ENCODE results near the gene DPY19L3.
"Not testable (repeated sequence)": the region's sequence is repeated elsewhere in the genome, so short reads cannot be mapped to it uniquely, and the experiment has no call there.

The DPY19L3 gene

DNA sequence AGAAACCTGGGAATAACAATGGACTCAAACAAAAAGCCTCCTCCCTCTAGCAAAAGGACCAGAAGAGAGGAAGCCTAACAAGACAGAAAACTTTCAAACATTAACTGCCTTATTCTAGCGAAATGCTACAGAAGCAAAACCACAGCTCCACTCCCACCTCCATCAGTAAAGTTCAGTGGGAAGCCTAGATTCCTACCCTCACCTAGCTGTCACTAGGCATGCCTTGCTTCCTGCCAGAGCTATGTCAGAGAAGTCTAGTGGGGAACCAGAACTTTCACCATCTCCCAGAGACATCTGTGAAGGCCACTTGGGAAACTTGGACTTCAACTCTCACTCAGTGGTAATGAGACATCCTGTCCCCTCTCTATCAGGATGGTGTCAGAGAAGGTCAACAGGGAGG, 37.1 kb downstream of the DPY19L3 start:
- DNase-seq (ENCODE audit: low read depth in 3 of 3, low spot score in 1 of 3): no peak

DNA sequence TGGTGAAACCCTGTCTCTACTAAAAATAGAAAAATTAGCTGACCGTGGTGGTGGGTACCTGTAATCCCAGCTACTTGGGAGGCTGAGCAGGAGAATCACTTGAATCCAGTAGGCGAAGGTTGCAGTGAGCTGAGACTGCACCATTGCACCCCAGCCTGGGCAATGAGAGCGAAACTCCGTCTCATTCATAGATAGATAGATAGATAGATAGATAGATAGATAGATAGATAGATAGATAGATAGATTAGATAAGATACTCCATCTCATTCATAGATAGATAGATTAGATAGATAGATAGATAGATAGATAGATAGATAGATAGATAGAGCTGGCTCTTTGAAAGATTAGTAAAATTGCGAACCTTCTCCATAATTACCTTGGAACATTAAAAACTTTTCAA, 42.0 kb downstream of the DPY19L3 start:
- not testable (repeated sequence) for DNase-seq (ENCODE audit: low read depth in 3 of 3, low spot score in 1 of 3)

DNA sequence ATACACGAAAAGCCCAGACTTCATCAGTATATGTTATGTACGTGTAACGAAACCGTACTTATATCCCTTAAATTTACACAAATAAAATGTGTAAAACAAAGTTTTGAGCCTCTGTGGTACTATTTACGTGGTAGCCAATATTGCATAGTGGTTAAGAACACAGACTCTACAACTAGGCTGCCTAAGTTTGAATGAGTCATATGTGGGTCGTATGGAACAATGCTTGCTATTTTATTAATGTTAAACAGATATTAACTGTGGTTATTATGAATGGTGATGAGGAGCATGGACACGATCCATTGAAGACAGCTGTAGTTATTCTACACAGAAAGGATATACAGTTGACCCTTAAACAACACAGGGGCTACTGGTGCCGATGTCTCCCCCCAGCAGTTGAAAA, 42.5 kb downstream of the DPY19L3 start:
- no peak for DNase-seq (ENCODE audit: low read depth in 3 of 3, low spot score in 1 of 3)

DNA sequence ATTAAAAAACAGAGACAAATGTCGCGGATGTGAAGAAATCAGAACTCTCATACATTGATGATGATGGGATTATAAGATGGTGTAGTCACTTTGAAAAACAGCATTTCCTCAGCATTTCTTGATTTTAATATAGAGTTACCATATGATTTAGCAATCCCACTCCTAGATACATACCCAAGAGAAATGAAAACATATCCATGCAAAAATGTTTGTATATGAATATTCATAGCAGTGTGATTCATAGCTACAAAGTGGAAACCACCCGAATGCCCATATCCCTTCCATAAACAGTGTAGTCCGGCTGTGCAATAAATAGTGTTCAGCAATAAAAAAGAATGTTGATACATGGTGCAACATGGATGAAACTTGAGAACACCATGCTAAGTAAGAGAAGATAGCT, 44.6 kb downstream of the DPY19L3 start:
- DNase-seq (ENCODE audit: low read depth in 3 of 3, low spot score in 1 of 3): no peak

DNA sequence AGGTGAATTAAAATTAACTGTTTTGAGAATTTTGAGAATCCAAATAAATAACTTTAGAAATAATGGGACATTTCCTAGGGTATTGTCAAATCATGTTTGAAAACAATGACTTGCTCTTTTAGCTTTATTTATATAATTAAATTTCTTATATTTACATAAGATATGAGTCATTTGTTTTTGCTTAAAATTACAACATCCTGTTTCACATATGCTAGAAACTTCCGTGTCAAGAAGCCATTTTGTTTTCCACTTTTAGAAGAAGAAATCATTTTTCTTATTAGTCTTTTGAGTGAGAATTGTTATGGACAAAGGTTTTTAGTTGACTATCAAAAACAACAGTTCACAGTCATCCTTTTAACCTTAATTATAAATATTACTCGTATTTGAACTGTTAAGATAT, 48.2 kb downstream of the DPY19L3 start:
- DNase-seq (ENCODE audit: low read depth in 3 of 3, low spot score in 1 of 3): no peak

DNA sequence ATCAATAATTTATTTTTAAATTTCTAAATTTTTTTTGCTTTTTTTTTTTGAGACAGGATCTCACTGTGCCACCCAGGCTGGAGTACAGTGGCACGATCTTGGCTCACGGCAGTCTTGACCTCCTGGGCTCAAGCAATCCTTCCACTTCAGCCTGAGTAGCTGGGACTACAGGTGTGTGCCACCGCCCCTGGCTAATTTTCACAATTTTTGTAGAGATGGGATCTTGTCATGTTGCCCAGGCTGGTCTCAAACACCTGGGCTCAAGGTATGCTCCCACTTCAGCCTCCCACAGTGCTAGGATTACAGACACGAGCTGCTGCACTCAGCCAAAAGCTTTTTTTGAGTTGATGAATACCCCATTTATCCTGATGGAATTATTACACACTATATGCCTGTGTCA, 50.8 kb downstream of the DPY19L3 start:
- DNase-seq (ENCODE audit: low read depth in 3 of 3, low spot score in 1 of 3): no peak

DNA sequence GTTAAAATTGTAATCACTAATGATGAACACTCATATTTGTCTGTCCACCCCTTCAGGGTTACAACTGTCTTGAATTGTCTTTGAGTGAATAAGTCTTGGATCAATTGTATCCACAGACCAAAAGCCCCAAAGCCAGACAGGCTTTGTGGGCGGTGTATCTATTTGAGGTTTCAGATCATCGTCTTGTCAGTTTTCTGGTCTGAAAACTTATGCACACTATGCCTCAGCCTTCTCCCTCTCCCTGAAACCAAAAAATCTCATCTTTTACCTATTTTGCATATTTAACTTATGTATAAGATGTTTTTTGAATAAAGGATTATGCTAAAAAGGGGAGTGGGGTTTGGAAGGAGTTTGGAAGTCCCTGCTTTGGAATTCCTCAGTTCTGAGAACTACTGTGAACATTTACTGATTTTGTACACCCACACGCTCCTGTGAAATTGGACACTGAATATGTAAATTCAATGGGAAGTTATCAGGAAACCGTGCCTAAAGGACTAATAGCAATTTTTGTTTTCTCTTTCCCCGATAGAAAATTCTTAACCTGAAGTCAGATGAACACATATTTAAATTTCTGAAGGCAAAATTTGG, 52.1 kb downstream of the DPY19L3 start:
- no peak for DNase-seq (ENCODE audit: low read depth in 3 of 3, low spot score in 1 of 3)

DNA sequence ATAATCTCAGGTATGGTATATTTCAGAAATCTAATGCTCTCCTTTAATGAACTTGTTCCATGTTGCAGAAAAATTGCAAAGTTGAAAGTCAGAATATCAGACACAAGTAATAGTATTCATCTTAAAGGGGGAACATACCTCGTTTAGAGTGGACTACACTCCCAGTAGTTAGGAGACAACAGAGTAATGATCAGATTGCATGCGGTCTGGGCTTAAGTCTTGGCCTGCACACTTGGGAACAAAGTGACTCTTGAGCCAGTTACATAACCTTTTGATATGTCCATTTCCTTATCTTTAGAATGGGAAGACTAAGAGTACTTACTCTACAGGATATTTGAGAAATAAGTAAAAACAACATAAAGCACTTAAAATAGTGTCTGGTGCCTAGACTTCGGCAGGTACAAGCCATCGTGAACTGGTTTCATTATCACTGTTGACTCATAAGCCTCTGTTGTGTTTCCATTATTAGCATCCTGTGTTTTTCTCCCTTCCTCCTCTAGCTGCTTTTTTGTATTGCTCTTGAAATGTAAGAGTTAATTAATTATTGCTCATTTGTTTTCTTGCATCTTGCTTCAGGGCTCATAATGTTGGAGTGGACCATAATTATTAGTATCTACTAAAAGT, 53.0 kb downstream of the DPY19L3 start:
- DNase-seq (ENCODE audit: low read depth in 3 of 3, low spot score in 1 of 3): no peak

DNA sequence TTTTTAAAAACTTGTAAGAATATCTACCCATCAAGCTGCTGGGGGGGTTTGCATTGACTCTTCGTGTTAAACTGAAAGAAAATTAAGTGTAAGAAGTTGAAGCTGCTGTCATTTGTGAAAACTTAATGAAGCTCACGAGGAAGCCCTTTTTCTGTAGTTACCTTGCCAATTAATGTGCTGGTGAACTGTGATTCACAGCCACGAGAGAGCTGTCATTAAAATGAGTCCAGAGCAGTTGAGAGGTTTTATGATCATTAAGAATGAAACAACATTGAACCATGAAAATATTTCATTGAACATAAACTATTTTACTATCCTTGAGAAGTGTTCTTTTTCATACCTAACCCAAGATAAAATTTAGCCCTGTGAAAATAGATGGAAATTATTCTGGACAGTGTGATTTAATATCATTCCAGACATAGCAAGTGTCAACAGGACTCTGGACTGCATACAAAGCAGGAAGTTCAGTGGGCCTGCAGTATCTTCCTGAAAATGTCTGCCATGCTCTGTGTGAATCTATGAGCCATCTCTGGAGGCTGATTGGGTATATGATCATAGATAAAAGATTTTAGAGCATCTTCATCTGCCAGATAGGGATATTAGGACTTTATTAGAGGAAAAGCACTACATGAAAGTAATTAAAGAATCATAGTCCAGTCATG, 53.8 kb downstream of the DPY19L3 start:
- no peak for DNase-seq (ENCODE audit: low read depth in 3 of 3, low spot score in 1 of 3)

DNA sequence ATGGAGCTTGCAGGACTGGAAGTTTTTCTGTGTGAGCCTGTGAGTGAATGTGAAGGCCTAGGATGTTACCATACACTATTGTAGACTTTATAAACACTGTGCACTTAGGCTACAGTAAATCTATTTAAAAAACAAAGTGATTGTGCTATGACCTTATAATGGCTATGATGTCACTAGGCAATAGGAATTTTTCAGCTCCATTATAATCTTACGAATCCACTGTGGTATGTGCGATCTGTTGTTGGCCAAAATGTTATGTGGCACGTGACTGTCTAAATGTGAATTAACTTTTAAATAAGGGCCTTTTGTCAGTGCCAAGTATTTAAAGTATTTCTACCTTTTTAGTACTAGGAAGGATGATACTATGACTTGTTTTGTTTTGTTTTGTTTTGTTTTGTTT, 54.9 kb downstream of the DPY19L3 start:
- no peak for DNase-seq (ENCODE audit: low read depth in 3 of 3, low spot score in 1 of 3)

DNA sequence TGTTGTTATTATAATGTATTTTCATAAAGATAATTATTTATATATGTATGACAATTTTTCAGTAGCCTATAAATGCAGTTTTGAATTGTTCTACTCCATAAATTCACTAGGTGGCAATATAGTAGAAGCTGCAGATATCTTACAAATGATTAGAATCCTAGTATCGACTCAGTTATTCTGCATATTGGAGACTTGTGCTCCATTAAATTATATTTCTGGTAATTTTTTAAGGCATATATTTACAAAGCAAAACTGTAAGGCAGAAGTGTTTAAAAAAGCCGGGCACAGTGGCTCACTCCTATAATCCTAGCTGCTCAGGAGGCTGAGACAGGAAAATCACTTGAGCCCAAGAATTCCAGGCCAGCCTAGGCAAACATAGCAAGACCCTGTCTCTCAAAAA, 58.7 kb downstream of the DPY19L3 start:
- no peak for DNase-seq (ENCODE audit: low read depth in 3 of 3, low spot score in 1 of 3)

DNA sequence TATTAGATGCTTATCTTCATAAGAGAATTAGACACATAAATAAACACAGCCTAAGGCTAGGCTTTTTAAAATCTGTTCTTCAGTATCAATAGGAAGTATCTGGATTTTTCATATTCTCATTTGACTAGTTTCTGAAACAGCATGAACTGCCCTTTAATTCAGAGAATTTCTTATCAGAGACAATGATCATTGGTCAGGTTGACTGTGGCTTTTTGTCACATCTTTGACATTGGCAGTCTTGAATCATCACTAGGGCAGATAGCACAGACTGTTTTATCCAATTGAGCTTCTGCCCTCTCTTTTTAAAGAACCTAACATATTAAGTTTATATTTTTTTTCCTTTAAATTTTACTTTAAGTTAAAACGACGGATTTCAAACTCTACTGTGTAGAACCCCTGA, 59.6 kb downstream of the DPY19L3 start:
- no peak for DNase-seq (ENCODE audit: low read depth in 3 of 3, low spot score in 1 of 3)

DNA sequence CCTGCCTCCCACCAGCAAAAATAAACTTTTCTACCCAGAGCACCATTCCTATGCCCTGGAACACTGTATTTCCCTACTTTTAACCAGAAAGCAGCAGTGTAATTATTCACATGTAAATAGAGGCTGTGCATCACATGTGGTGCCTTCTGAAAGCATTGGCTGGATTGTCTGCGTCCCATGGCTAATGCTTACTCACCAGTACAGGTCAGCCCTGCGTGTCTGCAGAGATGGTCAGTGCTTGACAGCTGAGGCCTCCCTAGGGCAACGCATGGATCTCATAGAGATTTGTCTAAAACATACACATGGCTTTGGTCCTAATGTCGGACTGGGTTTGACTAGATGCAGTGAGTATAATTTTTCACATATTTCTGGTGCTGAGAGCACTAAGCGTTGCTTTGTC, 64.2 kb downstream of the DPY19L3 start:
- DNase-seq (ENCODE audit: low read depth in 3 of 3, low spot score in 1 of 3): no peak

DNA sequence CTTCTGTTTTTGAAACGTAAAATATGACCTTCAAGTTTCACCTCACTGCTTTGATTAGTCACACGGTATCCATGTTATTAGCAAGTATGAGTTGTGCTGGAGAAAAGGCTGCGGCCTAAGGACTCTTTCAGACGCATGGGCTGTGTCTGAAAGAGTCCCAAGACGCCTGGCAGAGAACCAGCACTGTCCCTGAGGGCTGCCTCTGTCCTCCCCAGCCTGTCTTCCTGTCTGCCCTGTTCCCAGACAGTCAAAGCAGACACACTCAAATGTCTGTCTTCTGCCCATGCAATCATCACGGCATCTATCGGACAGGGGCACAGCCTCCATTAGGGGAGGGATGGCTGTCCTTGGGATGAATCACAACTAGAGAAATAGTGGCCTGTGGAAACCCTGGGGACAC, 65.5 kb downstream of the DPY19L3 start:
- no peak for DNase-seq (ENCODE audit: low read depth in 3 of 3, low spot score in 1 of 3)

DNA sequence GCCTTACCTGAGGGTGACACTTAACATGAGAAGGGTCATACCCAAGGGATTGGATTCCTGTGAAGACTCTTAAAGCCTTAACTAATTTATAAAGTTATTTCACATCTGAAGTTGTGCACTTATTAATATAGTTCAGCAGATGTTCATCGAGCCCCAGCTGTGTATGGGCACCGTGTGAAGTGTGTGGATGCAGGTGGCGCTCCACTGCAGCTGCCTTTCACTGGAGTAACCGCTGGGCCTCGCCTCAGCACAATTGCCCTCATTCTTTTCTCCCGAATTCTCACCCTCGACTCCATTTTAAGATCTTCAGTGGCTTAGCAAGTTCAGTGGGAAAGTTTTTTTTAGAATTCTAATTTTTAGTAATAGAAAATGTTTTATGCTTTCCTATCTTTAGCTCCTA, 66.2 kb downstream of the DPY19L3 start:
- DNase-seq (ENCODE audit: low read depth in 3 of 3, low spot score in 1 of 3): no peak

DNA sequence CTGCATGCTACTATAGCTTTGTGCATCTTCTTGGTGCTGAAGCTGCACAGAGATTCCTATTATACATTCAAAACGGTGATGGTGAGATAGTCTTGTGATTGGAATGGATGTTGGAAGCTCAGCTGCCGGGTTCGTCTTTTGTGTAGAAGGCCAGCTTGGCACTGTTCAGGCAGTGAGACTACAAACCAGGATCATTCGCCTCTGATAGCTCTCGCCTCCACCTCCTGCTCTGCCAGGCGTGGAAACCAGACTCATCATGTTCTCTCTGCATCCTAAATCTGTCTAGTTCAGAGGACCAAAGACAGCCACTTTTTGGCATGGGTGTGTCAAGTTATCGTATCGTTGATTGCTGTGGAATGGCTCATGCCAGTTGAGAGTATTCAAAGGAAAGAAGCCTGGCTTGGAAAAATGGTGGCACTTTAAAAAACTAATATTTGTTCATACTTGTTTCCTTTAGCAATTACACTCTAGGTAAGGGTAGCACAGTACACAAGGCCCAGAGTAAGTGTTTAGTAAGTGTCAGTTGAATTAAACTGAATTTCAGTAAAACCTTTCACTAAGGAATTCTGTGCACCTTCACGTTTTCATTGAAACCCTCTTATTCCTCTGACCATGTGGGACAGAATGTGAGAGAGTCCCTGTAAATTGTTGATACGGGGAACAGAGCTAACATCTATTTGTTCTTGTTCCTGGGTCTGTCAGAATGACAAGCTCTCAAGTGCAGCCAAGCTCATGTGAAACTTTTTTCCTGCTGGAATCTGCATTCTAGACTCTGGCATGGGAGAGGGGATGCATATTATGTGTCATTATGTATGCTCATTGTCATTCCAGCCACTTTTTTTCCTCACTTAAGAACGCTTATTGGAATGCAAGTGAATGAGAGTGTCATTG, 69.8 kb downstream of the DPY19L3 start:
- no peak for DNase-seq (ENCODE audit: low read depth in 3 of 3, low spot score in 1 of 3)

DNA sequence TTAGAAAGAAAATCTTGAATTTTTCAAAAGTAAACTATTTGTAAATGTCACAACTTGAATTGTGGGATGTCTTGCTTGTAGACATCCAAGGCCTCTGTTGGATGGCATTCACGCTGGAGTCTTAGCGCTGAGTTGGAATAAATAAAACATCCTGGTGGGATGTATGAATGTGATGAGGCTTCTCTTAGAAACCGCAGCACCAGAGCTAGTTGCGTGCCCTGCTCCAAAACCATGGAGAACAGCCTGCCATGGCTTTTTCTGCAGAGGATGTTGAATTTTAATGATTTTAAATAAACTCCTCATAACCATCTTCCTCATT, 70.4 kb downstream of the DPY19L3 start:
- DNase-seq (ENCODE audit: low read depth in 3 of 3, low spot score in 1 of 3): no peak

DNA sequence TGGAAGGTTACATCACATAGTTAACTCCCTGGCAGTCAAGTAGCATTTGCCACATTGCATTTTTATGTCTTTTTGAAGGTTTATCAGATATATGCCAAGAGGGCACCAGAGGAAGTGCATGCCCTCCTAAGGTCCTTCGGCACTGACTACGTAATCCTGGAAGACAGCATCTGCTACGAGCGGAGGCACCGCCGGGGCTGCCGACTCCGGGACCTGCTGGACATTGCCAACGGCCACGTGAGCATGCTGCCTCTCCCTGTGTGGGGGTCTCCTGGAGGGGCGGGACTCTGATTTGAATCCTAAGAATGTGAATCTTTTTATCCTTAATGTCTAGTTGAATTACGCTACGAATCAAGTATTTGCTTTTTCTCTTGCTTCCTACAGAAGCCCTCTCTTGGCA, 74.8 kb downstream of the DPY19L3 start:
- no peak for DNase-seq (ENCODE audit: low read depth in 3 of 3, low spot score in 1 of 3)

DNA sequence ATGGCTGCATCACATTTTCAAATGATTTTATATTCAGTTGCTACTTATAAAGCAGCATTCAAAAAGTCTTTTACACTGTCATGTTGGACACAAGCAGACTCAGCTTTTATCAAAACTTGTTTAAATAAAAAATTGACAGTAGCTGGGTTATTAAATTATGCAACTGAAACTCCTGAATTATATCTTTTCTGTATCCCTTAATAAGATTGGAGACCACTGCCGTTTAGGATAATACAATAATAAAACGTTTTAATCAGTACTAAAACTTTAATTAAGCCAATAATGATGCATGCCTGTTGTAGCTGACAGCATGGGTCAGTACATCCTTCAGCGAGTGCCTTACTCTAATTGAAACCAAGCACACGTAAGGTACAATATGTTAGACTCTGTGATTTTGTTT, 78.0 kb downstream of the DPY19L3 start:
- DNase-seq (ENCODE audit: low read depth in 3 of 3, low spot score in 1 of 3): no peak

DNA sequence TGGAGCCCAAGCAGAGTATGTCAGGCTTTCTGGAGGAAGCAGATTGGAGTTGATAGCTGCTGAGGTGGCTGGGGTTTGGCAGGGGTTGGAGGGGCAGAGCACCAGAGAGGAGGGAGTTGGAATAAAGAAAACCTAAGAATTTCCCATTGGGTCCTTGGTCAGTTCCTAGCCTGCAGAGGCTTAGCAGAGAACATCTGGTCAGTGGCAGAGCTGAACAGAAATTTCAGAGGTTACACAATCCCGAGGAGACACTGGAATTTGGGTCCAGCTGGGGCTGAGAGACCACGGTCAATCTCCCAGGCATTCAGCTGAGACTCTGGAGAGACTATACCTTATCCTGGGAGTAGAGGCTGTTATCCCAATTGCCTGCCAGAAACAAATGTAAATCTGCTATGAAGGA, 84.4 kb downstream of the DPY19L3 start:
- DNase-seq (ENCODE audit: low read depth in 3 of 3, low spot score in 1 of 3): no peak

DNA sequence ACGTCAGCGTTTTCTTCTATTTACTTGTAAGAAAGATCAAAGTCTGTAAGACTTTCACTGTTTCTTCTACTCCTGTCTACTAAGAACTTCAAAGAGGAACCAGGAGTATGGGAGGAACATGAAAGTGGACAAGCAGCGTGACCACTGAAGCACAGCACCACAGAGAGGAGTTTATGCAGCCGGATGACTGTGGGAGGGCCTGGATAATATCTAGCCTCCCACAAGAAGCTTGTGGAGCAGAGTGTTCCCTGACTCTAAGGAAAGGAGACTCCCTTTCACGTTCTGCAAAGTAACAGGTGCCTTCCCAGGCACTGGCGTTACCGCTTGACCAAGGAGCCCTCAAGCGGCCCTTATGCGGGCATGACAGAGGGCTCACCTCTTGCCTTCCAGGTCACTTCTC, 91.8 kb downstream of the DPY19L3 start:
- no peak for DNase-seq (ENCODE audit: low read depth in 3 of 3, low spot score in 1 of 3)

DNA sequence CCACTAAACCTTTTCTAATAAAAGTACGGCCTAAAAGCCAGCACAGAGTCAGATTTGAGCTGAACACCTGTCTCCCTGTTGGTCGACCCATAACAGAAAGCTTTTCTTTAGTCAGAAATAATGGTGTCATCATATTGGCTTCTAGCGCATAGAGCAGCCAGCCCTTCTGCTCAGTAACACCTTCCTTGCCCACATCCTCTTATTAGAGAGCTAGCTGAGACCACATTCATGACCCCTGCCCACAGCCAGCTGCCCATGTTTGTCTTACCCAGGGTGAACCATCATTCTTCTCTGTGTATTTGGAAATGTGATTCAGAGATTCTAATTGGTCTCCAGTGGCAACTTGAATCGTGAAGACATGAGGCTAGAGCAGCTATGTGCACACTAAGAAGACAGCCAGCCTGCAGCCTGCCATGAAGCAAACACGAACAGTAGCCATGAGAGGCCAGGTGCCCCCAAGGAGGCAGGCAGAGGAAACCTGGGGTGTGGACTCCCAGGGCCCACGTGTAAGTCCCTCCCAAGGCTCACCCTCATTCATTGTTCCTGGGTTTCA, 93.2 kb downstream of the DPY19L3 start:
- DNase-seq (ENCODE audit: low read depth in 3 of 3, low spot score in 1 of 3): no peak
